ENCODE results near the gene RAPGEF6.
"Not testable (repeated sequence)": the region's sequence is repeated elsewhere in the genome, so short reads cannot be mapped to it uniquely, and the experiment has no call there.

Gene RAPGEF6

DNA sequence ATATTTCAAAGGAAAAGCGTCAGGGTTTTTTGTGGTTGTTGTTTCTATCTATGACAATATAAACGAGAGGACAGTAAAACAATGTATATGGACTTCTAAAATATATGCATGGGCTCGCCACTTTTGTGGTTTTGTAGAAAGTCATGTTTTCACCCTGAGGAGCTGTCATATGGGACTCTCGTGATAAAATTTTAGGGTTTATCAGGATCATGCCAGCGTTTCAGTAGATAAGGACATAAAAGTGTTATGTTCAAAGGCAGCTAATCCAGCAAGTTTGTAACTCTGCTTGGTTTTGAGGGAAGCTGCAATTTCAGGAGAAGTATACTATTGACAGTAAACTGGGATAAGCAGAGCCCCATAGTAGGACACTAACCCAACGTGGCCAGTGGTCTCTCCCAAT is 250.9 kb downstream of the RAPGEF6 start:
- DNase-seq, result no peak

DNA sequence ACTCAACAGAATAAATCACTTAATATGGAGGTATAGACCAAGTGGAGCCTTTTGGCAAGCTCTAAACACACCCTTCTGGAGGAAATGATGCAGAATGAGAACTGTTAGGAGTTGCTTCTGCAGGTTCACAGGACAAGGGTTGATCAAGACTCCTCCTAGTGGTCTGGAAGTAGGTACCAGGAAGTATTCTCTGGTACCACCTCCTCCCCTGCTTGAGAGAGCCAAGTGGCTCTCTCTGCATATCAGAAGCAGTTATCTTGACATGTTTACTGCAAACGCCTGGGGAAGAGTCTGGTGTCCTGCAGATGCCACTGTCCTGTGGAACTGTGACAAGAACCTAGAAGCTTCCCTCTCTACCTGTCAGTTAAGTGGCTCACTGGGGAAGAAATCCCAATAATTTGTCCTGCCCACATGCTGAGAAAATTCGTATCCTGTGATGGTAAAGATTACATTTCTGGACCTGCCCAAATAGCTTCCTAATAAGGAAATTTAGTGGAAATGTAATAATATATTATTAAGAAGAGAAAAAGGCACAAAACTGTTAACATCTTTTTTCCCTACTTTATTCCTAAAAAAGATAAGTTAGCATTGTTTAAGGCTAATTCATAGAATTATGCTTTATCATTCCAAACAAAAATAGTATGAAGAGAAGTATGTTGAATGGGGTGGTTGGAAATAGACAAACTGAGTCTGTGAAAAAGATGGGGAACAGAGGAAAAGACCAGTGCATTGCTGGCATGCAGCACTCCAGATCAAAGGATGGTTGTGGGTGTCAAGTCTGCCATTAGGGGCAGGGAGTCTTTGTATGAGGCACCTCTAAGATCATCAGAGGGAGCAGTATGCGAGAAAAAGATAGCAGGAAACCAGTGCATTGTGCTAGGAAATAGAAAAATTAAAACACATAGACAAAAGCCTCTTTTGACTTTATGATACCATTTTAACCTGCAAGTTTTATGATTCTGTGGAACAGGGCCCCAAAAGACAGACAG is 252.3 kb downstream of the RAPGEF6 start:
- no peak for DNase-seq

GRCh38 chr5:131381777-131382176 is 253.3 kb downstream of the RAPGEF6 start:
- DNase-seq, result no peak

DNA sequence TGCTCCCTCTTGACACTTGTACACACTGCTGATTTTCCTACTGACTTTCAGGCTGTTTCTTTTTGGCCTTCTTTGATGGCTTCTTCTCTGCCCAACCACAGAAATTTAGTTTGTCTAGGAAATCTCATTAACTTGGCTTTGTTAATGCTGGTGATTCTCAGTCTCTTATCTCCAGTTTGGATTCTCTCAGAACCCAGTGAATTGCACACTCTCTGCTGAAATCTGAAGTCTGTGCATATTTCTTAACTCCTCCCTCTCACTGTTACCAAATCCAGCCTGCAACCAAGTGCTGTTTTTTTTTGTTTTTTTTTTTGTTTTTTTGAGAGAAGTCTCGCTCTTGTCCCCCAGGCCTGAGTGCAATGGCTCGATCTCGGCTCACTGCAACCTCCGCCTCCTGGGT is 254.0 kb downstream of the RAPGEF6 start:
- DNase-seq, result no peak

GRCh38 chr5:131380238-131380637 is 254.8 kb downstream of the RAPGEF6 start:
- DNase-seq, result not testable (repeated sequence)

- no peak for DNase-seq
Measured at GRCh38 chr5:131379723-131380122, 255.3 kb downstream of the RAPGEF6 start.

DNA sequence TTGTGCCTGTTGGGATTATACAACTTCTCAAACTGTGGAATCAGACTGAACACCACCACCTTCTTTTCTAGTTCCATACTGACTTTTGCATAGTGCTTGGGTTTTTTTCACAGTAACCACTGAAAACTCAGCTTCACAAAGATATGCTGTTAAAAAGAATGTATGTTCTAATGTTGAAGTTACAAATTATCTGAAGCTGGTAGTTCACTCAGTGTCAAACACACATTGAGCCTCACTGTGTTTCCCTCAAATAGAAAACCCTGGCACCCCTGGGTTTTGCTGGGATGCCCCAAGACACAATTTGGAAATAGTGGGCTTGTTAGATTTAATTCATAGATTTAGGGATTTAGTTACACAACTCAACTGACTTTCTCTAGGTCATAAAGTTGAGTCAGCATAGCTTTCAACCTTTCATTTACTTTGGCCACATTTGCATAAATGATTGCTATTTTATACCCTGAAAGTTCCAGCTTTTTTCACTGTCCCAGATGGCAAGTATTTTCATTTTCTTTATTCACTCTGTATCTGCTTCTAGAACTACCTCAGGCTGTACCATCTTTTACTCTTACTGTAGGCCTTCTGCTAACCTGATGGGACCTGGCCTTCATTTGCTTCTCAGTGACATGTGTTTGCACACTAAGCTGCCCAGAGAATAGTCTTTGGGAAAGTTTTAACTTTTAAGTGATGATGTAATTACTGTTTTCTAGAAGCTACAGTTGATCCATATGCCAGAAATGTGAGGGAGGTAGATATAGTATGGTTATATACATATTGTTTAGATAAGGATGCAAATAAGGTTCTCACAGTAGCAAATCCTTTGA is 256.1 kb downstream of the RAPGEF6 start:
- DNase-seq, result no peak

GRCh38 chr5:131377785-131378325 is 257.2 kb downstream of the RAPGEF6 start:
- DNase-seq, result no peak

DNA sequence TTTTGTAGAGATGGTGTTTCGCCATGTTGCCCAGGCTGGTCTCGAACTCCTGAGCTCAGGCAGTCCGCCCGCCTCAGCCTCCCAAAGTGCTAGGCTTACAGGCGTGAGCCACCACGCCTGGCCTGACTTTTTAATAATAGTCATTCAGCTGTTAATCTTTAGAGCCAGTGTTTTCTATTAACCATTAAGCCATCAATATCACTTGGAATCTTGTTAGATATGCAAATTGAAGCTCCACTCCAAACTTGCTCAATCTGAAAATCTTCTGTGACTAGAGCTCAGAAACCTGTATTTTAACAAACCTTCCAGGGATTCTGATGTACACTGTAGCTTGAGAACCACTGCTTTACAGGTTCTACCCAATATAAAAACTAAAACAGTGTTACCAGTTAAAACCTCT is 257.7 kb downstream of the RAPGEF6 start:
- DNase-seq, result no peak

- DNase-seq, result no peak
Measured at GRCh38 chr5:131375351-131375750, 259.7 kb downstream of the RAPGEF6 start.

All from activated gamma-delta T cell (primary cell).